HG03025 (cell line): ENCODE measurements around the gene TM4SF18.
"Not testable (repeated sequence)": the region's sequence is repeated elsewhere in the genome, so short reads cannot be mapped to it uniquely, and the experiment has no call there.

Source experiments
- ATAC-seq: cut with Tn5 transposase; IDR thresholded peaks from one replicate; pipeline ENCODE4 v1.9.1; 2021; ENCODE audit warnings: mild to moderate bottlenecking, moderate library complexity; ENCODE audit not compliant: unreplicated experiment, low FRiP score

TM4SF18 gene

GRCh38 chr3:149333176-149333859 lies at the start of gene TM4SF18:
Gene TM4SF18, minus strand, starts transcription at chr3:149333636. Its CDS starts 254 bp downstream, at chr3:149333382.
- ATAC-seq = no peak

GRCh38 chr3:149382518-149382917 lies 49.1 kb upstream of the TM4SF18 start:
- ATAC-seq = no peak

GRCh38 chr3:149382101-149382467 lies 48.6 kb upstream of the TM4SF18 start:
- ATAC-seq = no peak

- ATAC-seq = no peak
These were observed 48.0 kb upstream of the TM4SF18 start for GRCh38 chr3:149381173-149382100.

- not testable (repeated sequence) for ATAC-seq
These were observed 46.8 kb upstream of the TM4SF18 start for GRCh38 chr3:149380220-149380619.

GRCh38 chr3:149378478-149379309 lies 45.3 kb upstream of the TM4SF18 start:
- ATAC-seq = no peak

- ATAC-seq = no peak
These were observed 44.2 kb upstream of the TM4SF18 start, which contains the start of gene TM4SF1 for GRCh38 chr3:149377408-149378364. Gene TM4SF1, minus strand, starts transcription at chr3:149377649. Its CDS starts 102 bp downstream, at chr3:149377547.

GRCh38 chr3:149376718-149377407 lies 43.4 kb upstream of the TM4SF18 start:
- no peak for ATAC-seq

- ATAC-seq = no peak
These were observed 42.2 kb upstream of the TM4SF18 start for GRCh38 chr3:149375501-149376196.

GRCh38 chr3:149374793-149375500 lies 41.5 kb upstream of the TM4SF18 start:
- ATAC-seq = no peak

- ATAC-seq = no peak
These were observed 41.0 kb upstream of the TM4SF18 start for GRCh38 chr3:149374391-149374790.

- no peak for ATAC-seq
These were observed 40.0 kb upstream of the TM4SF18 start for GRCh38 chr3:149373235-149374125.

GRCh38 chr3:149371723-149372114 lies 38.3 kb upstream of the TM4SF18 start:
- no peak for ATAC-seq

GRCh38 chr3:149371001-149371722 lies 37.7 kb upstream of the TM4SF18 start:
- no peak for ATAC-seq

- no peak for ATAC-seq
These were observed 36.8 kb upstream of the TM4SF18 start for GRCh38 chr3:149369991-149370866.
